IMR-90 (cell line): ENCODE data around the gene CHN1.

Experiments
- POLR2A ChIP-seq: IDR thresholded peaks from 2 replicates; pipeline ENCODE4 v1.6.1; 2012; ENCODE audit warnings: mild to moderate bottlenecking, low read depth, low read length
- TF ChIP-seq, protein P1 (sequence below): conservative IDR thresholded peaks from 2 replicates; pipeline ENCODE4 v1.5.1; 2012; ENCODE audit warnings: mild to moderate bottlenecking, low read depth, low read length, improper control_type of control experiment

DNA sequence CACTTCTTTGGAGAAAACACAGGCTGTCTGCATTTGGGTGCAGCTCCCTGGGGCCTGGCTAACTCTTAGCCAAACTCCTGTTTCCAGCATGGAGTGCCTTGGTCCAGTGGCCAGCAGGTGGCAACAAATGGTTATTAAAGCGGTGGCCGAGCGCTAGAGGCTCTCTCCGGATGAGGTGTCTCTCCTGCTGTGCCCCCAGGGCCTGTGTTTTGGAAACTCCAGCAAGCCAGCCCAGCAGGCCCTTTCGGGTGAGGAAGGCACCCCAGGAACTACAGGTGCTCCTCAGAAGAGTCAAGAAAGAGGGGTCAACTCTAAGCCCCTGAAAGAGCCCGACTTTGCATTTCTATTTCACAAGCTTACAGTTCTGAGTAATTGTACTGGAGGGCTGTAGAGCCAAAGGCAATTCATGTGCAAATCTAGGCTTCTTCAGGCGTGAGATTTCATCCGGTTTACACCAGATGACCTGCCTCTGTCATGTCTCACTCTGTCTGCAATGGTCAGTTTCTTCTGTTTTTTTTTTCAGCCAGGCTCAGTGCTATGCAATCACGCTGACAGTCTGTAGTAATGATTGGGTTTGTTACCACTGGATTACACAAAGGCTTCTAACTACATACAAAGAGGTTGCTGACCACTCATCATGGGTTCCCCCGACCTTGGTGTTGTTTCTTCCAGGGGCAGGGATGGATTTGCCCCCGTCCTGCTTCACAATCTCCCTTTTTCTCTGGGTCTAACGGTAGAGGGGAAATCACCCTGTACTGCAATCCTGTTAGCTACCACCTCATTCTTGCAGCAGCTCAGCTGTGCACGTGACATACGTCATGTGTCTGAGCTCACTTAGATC, 233.3 kb downstream of the CHN1 start:
- no peak for TF ChIP-seq POLR2A
- TF ChIP-seq, protein P1, sequence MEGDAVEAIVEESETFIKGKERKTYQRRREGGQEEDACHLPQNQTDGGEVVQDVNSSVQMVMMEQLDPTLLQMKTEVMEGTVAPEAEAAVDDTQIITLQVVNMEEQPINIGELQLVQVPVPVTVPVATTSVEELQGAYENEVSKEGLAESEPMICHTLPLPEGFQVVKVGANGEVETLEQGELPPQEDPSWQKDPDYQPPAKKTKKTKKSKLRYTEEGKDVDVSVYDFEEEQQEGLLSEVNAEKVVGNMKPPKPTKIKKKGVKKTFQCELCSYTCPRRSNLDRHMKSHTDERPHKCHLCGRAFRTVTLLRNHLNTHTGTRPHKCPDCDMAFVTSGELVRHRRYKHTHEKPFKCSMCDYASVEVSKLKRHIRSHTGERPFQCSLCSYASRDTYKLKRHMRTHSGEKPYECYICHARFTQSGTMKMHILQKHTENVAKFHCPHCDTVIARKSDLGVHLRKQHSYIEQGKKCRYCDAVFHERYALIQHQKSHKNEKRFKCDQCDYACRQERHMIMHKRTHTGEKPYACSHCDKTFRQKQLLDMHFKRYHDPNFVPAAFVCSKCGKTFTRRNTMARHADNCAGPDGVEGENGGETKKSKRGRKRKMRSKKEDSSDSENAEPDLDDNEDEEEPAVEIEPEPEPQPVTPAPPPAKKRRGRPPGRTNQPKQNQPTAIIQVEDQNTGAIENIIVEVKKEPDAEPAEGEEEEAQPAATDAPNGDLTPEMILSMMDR = peak; percentile 94
